Measurements from ENCODE around the gene ANGPTL4.
"Not testable (repeated sequence)": the region's sequence is repeated elsewhere in the genome, so short reads cannot be mapped to it uniquely, and the experiment has no call there.

Gene ANGPTL4

GRCh38 chr19:8363803-8364771 lies at the start of gene ANGPTL4:
Gene ANGPTL4, plus strand, starts transcription at chr19:8364155. Its CDS starts 167 bp downstream, at chr19:8364322.
- DNase-seq, result peak; percentile 61

GRCh38 chr19:8314981-8315640 lies 48.8 kb upstream of the ANGPTL4 start:
- not testable (repeated sequence) for DNase-seq

- DNase-seq, result no peak
Measured at GRCh38 chr19:8316351-8317125, 47.4 kb upstream of the ANGPTL4 start.

GRCh38 chr19:8318835-8319234 lies 45.1 kb upstream of the ANGPTL4 start:
- DNase-seq, result not testable (repeated sequence)

GRCh38 chr19:8319807-8320520 lies 44.0 kb upstream of the ANGPTL4 start:
- DNase-seq, result no peak

- DNase-seq, result no peak
Measured at GRCh38 chr19:8320564-8321066, 43.3 kb upstream of the ANGPTL4 start.

GRCh38 chr19:8321067-8321985 lies 42.6 kb upstream of the ANGPTL4 start, which contains the start of the genes NDUFA7 and RPS28:
Gene NDUFA7, minus strand, starts transcription at chr19:8321375. Its CDS starts 17 bp downstream, at chr19:8321358.
Gene RPS28, plus strand, starts transcription at chr19:8321496. Its CDS starts 35 bp downstream, at chr19:8321531.
- peak; percentile 96 for DNase-seq

GRCh38 chr19:8321986-8322637 lies 41.8 kb upstream of the ANGPTL4 start:
- DNase-seq, result no peak

GRCh38 chr19:8322638-8322997 lies 41.3 kb upstream of the ANGPTL4 start:
- DNase-seq, result no peak

GRCh38 chr19:8323781-8324185 lies 40.2 kb upstream of the ANGPTL4 start:
- DNase-seq, result no peak

GRCh38 chr19:8324186-8325050 lies 39.5 kb upstream of the ANGPTL4 start:
- no peak for DNase-seq

GRCh38 chr19:8325454-8325853 lies 38.5 kb upstream of the ANGPTL4 start:
- no peak for DNase-seq

- no peak for DNase-seq
Measured at GRCh38 chr19:8329996-8330395, 34.0 kb upstream of the ANGPTL4 start.

GRCh38 chr19:8331263-8331845 lies 32.6 kb upstream of the ANGPTL4 start:
- DNase-seq, result no peak

GRCh38 chr19:8332976-8333766 lies 30.8 kb upstream of the ANGPTL4 start:
- no peak for DNase-seq

GRCh38 chr19:8333767-8334457 lies 30.0 kb upstream of the ANGPTL4 start:
- no peak for DNase-seq
